GM20000 (cell line): ENCODE results near the gene MRPS31.

Source experiments
- DNase-seq: peaks from one replicate; pipeline ENCODE4 v3.0.0; 2012; ENCODE audit warnings: low spot score
- CTCF ChIP-seq: IDR thresholded peaks from 2 replicates; pipeline ENCODE4 v1.5.1; 2012; ENCODE audit warnings: mild to moderate bottlenecking, control low read depth; ENCODE audit errors: extremely low read depth, missing control alignments

Gene MRPS31

GRCh38 chr13:40812102-40812501 is 41.1 kb upstream of the MRPS31 start:
- no peak for DNase-seq
- TF ChIP-seq CTCF, result no peak

GRCh38 chr13:40809471-40809870 is 38.5 kb upstream of the MRPS31 start:
- no peak for DNase-seq
- no peak for TF ChIP-seq CTCF

GRCh38 chr13:40806241-40806640 is 35.3 kb upstream of the MRPS31 start:
- no peak for DNase-seq
- TF ChIP-seq CTCF, result no peak

DNA sequence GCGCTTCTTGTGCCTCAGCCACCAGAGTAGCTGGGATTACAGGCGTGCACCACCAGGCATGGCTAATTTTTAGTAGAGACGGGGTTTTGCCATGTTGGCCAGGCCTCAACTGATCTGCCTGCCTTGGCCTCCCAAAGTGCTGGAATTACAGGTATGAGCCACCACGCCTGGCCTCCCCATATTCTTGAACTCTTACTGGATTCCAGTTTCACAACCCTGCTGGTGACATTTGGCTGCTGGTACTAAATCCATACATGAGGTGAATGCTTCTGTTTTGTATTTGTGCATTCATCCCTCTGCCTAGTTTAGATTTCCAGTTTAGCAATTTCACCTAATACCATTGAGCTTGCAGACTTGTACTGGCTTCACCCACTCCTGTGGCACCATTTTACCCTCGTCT is 32.3 kb upstream of the MRPS31 start:
- no peak for DNase-seq
- TF ChIP-seq CTCF, result no peak

DNA sequence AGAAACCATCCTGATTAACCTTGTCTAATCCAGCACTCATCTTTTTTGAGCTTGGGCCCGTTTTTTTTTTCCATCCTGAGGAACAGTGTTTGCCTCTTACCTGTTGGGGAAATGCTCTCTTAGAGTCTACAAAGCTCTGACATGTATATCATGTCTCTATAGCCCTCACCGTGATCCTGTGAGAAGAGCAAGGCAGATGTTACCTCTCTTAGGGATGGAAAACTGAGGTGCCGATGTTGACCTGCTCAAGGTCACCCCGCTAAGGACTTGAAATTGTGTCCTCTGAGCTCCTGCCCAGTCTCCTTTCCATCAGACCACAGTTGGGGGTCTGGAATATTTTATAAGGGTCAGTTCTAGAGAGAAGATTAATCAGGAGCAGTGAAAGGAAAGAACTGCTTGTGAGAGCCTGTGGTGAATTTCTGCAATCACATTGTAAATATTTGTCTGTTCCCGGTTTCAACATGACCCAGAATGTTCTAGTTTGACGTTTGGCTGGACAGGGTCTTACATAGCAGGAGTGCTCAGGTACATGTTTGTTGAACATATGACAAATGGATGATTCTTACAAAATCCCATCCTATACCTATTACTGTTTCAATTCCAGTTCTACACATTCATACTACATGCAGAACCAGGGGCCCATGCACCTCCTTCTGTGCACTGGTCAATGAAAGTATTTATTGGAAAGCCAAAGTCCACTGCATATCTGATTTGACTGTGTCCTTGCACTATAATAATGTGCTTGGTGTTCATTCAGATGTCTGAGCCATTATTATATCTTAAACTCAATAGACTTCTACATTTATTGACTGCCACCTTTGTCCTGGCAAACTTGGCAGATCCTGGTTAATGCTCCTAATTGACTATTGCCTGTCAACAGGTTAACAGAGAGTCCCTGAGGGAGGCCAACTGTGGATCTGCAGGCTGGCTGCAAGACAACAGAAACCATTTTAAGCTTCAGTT is 30.5 kb upstream of the MRPS31 start:
- no peak for TF ChIP-seq CTCF
- DNase-seq, result no peak

- no peak for DNase-seq
- no peak for TF ChIP-seq CTCF
Measured at GRCh38 chr13:40800559-40800958, 29.6 kb upstream of the MRPS31 start.

GRCh38 chr13:40799508-40799907 is 28.5 kb upstream of the MRPS31 start:
- no peak for TF ChIP-seq CTCF
- no peak for DNase-seq
